HG03442 (cell line): ENCODE data around the gene BTN1A1.
"Not testable (repeated sequence)": the region's sequence is repeated elsewhere in the genome, so short reads cannot be mapped to it uniquely, and the experiment has no call there.

ENCODE experiments used
- ATAC-seq: cut with Tn5 transposase; IDR thresholded peaks from one replicate; pipeline ENCODE4 v1.9.1; 2021; ENCODE audit warnings: mild to moderate bottlenecking, moderate library complexity; ENCODE audit not compliant: unreplicated experiment

Gene BTN1A1

DNA sequence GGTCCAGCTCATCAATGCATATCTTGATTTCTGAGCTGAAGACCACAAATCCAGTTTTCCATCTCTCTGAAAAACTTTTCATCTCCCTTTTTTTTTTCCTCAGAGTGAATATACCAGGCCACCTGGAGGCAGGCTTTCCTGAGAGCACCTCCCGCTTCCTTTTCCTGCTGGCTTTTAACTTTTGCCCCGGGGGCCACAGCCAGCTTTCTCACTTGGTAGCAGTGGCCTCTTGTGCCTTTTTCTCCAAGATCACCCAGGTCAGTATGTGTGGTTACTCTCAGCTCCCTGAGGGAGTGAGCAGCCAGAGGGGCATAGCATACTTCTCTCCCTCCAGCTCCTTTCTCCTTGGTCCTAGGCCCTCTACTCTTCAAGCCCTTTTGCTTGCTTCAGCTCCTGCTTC lies at the start of gene BTN1A1:
BTN1A1 (plus strand) TSS at position 202 of the 400 bp plus-strand sequence. CDS start 984 bp downstream, outside the sequence.
- ATAC-seq: no peak

DNA sequence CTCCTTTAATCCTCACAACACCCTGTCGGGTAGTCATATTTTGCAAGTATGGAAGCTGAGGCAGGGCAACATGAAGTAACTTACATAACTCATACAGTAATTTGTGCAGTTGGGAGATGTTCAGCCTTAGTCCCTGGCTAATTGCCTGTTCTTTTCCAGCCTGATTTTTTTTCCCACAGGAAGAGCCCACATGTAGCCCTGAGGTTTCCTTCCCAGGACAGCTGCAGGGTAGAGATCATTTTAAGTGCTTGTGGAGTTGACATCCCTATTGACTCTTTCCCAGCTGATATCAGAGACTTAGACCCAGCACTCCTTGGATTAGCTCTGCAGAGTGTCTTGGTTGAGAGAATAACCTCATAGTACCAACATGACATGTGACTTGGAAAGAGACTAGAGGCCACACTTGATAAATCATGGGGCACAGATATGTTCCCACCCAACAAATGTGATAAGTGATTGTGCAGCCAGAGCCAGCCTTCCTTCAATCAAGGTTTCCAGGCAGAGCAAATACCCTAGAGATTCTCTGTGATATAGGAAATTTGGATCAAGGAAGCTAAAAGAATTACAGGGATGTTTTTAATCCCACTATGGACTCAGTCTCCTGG lies 47.4 kb upstream of the BTN1A1 start:
- no peak for ATAC-seq

DNA sequence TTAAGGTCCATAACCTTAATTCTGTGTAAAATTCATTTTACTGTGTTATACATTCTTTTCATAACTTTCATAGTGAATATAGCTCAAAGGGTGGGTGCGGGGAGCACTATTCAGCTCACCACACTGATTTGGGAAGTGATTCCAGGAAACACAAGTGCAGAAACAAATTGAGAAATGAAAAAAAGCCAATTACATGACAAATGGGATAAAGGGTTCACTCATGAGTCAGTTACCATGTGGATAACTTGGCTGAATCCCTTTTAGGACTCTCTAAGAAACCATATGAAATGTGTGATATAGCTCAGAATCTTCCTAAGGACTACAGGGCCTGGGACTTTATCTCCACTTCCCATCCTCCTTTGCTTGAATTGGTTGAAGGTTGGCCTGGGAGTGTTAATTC lies 45.5 kb upstream of the BTN1A1 start:
- no peak for ATAC-seq

DNA sequence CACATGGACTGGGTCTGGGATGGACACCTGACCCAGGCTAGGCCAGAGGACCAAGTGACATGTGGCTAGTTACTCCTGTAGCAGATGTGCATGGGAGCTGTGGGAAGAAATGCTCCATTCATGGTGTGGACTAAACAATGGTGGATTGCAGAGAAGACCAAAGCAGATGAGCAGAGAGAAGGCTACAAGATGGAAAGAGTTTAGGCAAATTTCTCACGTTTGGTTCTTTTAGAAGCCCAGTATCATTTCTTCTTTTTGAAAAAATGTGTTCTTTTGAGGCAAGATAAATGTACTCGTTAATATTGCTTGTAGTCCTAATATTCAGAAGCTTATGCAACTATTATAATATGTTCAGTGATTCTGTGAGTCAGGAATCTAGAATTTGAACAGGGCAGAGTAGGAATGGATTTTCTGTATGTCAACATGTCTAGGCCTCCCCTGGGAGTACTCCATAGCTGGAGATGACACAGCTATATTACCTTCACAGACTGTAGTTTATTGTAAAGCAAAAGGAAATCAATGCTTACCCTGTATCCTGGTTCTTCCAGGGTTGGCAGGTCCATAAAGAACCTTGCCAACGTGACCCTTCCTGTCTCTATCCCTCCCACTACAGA lies 44.6 kb upstream of the BTN1A1 start:
- no peak for ATAC-seq

DNA sequence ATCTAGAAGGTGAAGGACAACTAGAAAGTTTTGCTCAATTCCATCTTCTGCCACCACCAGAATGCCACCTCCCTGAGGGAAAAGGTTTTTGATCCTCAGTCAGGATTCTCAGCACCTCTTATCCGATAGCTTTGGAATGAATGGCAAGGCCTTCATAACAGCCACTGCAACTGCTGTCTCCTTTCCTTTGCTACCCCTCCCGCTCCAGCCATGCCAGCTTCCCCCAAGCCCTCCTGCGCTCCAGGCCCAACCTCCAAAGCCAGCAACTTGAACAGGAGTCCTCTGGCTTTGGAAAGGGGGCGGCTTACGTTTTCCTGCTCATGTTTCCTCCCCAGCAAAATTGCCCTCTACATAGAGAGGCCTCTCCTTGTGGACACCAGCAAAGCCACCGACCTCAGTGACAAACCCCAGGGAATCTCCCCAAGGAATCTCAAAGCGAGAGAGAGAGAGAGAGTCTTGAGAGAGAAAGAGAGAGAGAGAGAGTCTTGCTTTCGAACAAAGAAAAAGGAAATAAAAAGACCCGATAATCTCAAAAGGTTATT lies 42.8 kb upstream of the BTN1A1 start:
- peak; percentile 23 for ATAC-seq

DNA sequence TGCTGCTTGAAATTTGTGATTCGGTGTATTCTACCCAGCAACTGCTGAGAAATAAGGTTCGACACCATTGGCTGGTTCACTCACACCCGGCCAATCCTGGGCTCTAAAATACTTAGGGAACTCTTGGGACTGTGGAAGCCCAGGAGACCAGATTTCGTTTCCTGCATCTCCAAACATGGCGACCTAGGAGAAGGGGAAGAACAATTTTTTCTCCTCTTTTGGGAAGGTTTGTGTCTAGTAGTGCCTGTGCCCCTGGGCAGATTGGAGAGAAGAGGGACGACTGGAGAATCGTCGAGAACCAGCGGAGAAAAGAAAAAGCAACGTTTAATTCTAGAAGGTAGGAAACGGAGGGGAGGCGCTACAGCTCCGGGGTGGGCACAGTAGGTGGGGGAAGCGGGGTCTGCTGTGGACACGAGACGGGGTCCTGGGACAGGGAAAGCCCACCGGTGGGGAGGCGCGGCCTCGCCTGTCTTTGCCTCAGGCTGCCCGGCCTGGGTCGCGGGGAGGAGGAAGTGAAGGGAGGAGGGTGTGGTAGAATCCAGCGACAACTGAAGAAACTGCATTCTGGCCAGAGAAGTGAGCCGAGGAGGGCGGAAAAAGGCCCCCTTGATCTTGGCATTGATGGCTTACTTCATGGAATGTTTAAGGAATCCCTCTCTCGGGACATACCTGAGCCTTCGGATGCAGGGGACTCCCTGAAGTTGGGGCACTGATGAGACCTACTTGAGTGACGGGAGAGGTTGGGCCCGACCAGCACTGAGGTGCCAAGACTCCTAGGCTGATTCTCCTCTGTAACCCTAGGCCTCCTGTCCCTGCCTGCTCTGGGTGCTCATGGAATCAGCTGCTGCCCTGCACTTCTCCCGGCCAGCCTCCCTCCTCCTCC lies 42.1 kb upstream of the BTN1A1 start, which contains the start of gene BTN2A1:
BTN2A1 (plus strand) TSS at position 150 of the 883 bp plus-strand sequence; CDS start at position 832, 682 bp downstream.
- ATAC-seq: peak; percentile 93

- no peak for ATAC-seq
These were observed 40.9 kb upstream of the BTN1A1 start for GRCh38 chr6:26459023-26459810.

DNA sequence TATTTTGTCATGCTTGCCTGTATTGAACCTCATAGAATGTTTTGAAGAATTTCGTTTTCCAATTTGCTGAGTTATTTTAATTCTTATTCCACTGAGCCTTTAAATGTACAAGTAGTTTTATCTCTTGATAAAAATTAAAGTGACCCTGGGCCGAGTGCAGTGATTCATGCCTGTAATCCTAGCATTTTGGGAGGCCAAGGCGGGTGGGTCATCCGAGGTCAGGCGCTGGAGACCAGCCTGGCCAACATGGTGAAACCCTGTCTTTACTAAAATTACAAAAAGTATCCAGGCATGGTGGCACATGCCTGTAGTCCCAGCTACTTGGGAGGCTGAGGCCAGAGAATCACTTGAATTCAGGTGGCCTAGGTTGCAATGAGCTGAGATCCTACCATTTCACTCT lies 38.8 kb upstream of the BTN1A1 start:
- ATAC-seq: not testable (repeated sequence)

- no peak for ATAC-seq
These were observed 36.1 kb upstream of the BTN1A1 start for GRCh38 chr6:26464014-26464413.

DNA sequence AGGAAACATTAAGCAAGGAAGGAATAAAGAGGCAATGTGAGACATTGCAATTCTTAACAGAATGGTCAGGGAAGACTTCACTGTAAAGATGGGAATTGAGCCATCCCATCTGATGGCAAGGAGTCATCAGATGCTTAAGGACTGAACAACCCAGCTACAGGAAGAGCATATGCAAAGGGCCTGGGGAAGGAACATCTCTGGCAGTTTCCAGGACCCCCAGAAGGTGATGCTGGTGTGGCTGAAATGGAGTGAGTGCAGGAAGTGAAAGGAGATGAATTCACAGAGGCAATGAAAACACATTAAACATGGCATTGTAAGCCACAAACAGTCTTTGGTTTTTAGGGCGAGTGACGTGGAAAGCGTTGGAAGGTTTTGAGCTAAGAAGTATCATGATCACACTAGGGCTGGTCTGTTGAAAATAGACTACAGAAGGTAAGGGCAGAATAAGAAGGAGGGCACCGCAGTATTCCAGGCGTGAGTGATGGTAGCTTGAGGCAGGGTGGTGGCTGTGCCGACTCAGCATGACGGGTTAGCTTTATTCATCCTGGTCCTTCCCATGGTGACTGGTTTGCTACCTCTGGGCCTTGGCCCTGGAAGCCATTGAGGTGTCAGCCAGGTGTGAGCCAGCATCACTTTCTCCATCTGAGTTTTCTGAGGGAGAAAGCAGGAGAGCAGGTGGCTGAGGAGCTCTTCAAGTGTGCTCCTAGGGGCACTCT lies 35.5 kb upstream of the BTN1A1 start:
- no peak for ATAC-seq

DNA sequence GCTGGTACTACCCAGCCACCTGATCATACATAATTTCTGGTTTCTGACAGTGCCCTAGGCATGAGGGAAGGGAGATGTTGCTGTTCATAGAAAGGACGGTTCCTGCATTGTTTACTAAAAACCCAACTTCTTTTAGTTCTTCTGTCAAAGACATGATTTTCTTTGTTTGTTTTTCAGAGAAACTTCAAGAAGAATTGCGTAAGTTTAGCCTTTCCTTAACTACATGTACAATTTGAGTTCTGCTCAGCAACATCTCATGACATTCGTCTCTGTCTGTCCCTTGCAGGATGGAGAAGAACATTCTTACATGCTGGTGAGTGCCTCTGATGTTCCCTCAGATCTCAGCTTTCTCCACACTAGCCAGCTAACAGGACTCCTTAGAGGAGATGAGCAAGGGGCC lies 34.3 kb upstream of the BTN1A1 start:
- no peak for ATAC-seq

DNA sequence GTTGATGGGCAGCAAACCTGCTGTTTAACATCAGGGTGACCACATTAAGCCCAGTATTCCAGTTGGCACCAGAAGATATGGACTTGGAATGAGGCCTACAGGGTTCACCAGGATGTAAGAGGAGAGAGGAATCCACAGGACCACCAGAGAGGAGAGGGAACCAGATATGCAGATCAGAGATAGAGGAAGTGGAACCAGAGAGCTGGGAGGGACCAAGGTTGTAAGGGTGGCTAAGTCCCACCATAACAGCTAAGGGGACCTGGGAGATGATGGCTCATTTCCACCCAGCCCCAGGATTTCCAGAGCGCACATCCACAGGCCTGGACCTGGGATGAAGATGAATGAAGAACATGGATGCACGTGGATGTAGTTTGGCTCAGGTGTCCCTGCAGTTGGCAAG lies 31.3 kb upstream of the BTN1A1 start:
- no peak for ATAC-seq

- no peak for ATAC-seq
These were observed 29.5 kb upstream of the BTN1A1 start for GRCh38 chr6:26470643-26471042.

- ATAC-seq: no peak
These were observed 28.1 kb upstream of the BTN1A1 start for GRCh38 chr6:26471970-26472369.

DNA sequence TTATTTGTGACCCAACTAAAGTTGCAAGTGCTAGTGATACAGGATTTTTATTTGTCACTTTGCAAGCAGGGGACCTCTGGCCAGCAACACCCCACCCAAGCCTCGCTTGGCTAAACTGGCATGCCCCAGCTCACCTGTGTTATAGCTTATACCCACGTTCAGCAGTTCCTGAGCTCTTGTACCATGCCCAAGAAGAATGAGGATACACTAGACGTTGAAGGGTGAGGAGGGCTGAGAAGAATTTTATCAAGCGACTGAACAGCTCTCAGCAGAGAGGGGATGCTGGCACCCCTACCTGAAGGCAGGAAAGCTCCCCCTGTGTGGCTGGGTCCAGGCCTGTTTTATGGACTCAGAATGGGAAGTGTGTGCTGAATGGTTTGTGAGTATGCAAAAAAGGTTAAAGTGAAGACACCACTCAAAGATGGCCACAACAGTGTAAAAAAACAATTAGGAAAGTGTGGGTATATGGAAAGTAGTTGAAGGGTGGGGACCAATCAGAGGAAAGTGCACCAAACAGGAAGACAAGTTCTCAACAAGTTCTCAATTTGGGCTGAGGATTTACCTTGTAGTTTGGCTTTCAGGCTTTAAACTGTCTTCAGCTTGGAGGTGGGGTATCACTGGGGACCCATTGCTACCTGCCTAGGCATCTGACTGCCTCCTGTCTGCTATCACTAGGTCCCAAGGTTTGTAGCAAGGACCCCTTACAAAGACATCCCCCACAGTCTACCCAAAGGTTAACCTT lies 27.4 kb upstream of the BTN1A1 start:
- no peak for ATAC-seq

- no peak for ATAC-seq
These were observed 26.7 kb upstream of the BTN1A1 start for GRCh38 chr6:26473429-26473757.

- peak; percentile 94 for ATAC-seq
These were observed 26.2 kb upstream of the BTN1A1 start for GRCh38 chr6:26473758-26474438.

GRCh38 chr6:26474439-26474881 lies 25.6 kb upstream of the BTN1A1 start:
- ATAC-seq: no peak
